Activated CD4-positive, alpha-beta T cell treated with anti-CD3 and anti-CD28 coated beads, Interleukin-2, amount 10 ng/mL, durations not matched to agents 7 days and 5 days (primary cell): ENCODE data around the gene THOC5. TPM values are rescaled to one million over a fixed set of nuclear protein-coding genes. Genes with fewer than 3 reads are reported as not detected.
"Not testable (repeated sequence)": the region's sequence is repeated elsewhere in the genome, so short reads cannot be mapped to it uniquely, and the experiment has no call there.

Experiments
- CTCF ChIA-PET: fragments of 350-600 bp; sonication (Branson Sonifier 250); formaldehyde crosslinking; loops from one replicate; lab custom pipeline; 2021; ENCODE audit warnings: antibody characterized with exemption; lab: Charles Lee
- POLR2A ChIA-PET: fragments of 350-600 bp; sonication (Branson Sonifier 250); formaldehyde crosslinking; loops from one replicate; lab custom pipeline; 2021; ENCODE audit warnings: antibody characterized with exemption; lab: Charles Lee
- DNase-seq: peaks from one replicate; pipeline ENCODE4 v3.0.0-alpha.2; 2020
- H3K27ac Mint-ChIP-seq: one replicate; pipeline ENCODE4 v1.8.0; 2021; ENCODE audit warnings: mild to moderate bottlenecking, moderate library complexity, mixed read lengths
- H3K27me3 Mint-ChIP-seq: one replicate; pipeline ENCODE4 v1.8.0; 2021; ENCODE audit warnings: mixed read lengths
- H3K36me3 Mint-ChIP-seq: one replicate; pipeline ENCODE4 v1.8.0; 2021; ENCODE audit warnings: low read depth, mixed read lengths
- H3K4me1 Mint-ChIP-seq: one replicate; pipeline ENCODE4 v1.8.0; 2021; ENCODE audit warnings: mixed read lengths
- H3K4me3 Mint-ChIP-seq: one replicate; pipeline ENCODE4 v1.8.0; 2021; ENCODE audit warnings: mild to moderate bottlenecking, moderate library complexity, mixed read lengths
- H3K9me3 Mint-ChIP-seq: one replicate; pipeline ENCODE4 v1.8.0; 2021; ENCODE audit warnings: mixed read lengths
- total RNA-seq, 2 experiments: library from RNA; stranded (reverse); gene quantifications; one replicate each; pipeline ENCODE4 v1.2.3, GENCODE V29; 2021

The THOC5 gene
- total RNA-seq, 2 experiments from 2014 or later: 48.6 to 61.5 TPM

DNA sequence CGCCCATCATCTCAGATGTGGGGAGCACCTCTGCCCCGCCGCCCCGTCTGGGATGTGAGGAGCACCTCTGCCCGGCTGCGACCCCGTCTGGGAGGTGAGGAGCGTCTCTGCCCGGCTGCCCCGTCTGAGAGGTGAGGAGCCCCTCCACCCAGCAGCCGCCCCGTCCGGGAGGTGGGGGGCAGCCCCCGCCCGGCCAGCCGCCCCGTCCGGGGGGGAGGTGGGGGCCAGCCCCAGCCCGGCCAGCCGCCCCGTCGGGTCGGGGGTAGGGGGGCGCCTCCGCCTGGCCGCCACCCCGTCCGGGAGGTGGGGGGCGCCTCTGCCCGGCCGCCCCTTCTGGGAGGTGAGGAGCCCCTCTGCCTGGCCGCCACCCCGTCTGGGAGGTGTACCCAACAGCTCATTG, 1.2 kb downstream of the THOC5 start:
- H3K27me3 Mint-ChIP-seq, CTCF ChIA-PET, POLR2A ChIA-PET, DNase-seq, H3K9me3 Mint-ChIP-seq: not testable (repeated sequence)
- Mint-ChIP-seq H3K27ac (peak overlapping the region; percentile 92), H3K4me3 (peak overlapping the region; percentile 95), H3K4me1 (peaks cover 33% of the 10 kb centered on the region), H3K36me3 (peaks cover 39% of the 10 kb centered on the region)

DNA sequence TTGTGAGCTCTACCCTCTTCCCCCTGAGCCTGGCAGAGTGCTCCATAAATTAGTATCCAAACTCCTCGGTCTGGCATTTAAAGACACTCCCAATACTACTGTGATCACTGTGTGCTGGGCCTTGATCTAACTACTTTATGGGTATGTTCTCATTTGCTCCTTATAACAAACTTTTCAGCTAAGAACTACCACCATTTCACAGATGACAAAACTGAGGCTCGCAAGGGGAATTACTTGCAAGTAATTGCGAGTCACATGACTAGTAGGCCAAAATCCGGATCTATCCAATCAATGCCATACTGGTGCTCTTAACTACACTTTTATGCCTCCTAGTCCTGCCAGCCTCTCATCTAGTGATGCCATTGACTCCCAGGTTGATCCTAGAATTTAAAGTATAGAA, 3.6 kb downstream of the THOC5 start:
- no peaks in the 10 kb centered on the region for H3K9me3 Mint-ChIP-seq
- no peak overlapping the region for H3K4me3 Mint-ChIP-seq
- peaks cover 32% of the 10 kb centered on the region for H3K4me1 Mint-ChIP-seq
- peaks cover 34% of the 10 kb centered on the region for H3K36me3 Mint-ChIP-seq
- ChIA-PET POLR2A (no interaction called here), CTCF (no interaction called here)
- no peak for DNase-seq
- H3K27ac Mint-ChIP-seq: no peak overlapping the region
- no peaks in the 10 kb centered on the region for H3K27me3 Mint-ChIP-seq

GRCh38 chr22:29545045-29545444, 8.5 kb downstream of the THOC5 start:
- H3K27me3 Mint-ChIP-seq, POLR2A ChIA-PET, H3K4me3 Mint-ChIP-seq, DNase-seq, H3K9me3 Mint-ChIP-seq, CTCF ChIA-PET, H3K27ac Mint-ChIP-seq: not testable (repeated sequence)
- peaks cover 12% of the 10 kb centered on the region for H3K4me1 Mint-ChIP-seq
- peaks cover 53% of the 10 kb centered on the region for H3K36me3 Mint-ChIP-seq

DNA sequence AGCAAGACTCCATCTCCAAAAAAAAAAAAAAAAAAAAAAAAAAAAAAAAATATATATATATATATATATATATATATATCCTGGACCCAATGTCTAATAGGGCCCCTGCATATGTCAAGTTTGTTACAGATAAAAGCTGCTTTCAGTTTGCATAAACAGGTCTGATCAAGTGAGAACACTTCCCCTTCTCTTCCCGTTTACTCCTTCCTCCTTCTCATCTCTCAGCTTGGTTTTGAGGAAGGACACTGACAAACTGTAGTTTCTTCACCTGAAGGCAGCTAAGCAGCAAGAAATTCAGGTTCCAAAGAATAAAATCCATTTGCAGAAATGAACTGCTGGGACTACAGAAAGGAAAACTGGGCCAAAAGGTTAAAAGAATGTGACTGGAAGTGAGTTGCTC, 11.7 kb downstream of the THOC5 start:
- DNase-seq: no peak
- no peak overlapping the region for H3K4me3 Mint-ChIP-seq
- CTCF ChIA-PET: interaction anchor here (1.7 to 2.0 kb wide), 2 partner anchors 12 to 29 kb away, joined by 4 to 5 read pairs; partner anchors contain the start of gene THOC5
- H3K27me3 Mint-ChIP-seq: no peaks in the 10 kb centered on the region
- peaks cover 44% of the 10 kb centered on the region for H3K36me3 Mint-ChIP-seq
- POLR2A ChIA-PET: no interaction called here
- H3K27ac Mint-ChIP-seq: no peak overlapping the region
- peaks cover 2% of the 10 kb centered on the region for H3K4me1 Mint-ChIP-seq
- no peaks in the 10 kb centered on the region for H3K9me3 Mint-ChIP-seq

GRCh38 chr22:29539105-29539504, 14.5 kb downstream of the THOC5 start:
- POLR2A ChIA-PET: no interaction called here
- CTCF ChIA-PET: interaction anchor here (0.6 to 1.0 kb wide), 2 partner anchors 14 to 222 kb away, joined by 3 to 4 read pairs; no protein-coding TSS in a partner anchor
- peaks cover 54% of the 10 kb centered on the region for H3K36me3 Mint-ChIP-seq

DNA sequence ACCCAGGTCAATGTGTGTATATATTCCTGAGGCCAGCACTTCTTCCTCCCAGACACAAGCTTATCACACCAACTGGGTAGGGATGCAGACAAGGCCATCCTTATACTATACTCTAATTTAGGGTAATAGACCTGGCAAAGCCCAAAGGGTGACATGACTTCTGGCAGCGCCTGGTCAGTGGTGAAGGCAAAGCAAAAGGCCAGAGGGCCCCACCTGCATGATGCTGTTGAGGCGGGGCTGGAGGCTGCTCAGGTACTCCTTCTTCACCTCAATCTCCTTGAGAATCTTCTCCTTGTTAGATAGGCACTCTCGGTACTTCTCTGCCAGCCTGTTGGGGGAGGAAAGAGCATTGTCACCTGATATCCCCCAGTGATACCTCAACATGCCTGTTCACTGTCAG, 17.1 kb downstream of the THOC5 start:
- Mint-ChIP-seq H3K4me3 (no peak overlapping the region), H3K27me3 (no peaks in the 10 kb centered on the region), H3K9me3 (peaks cover 3% of the 10 kb centered on the region), H3K27ac (no peak overlapping the region), H3K36me3 (peaks cover 54% of the 10 kb centered on the region), H3K4me1 (no peaks in the 10 kb centered on the region)
- POLR2A ChIA-PET: no interaction called here
- CTCF ChIA-PET: no interaction called here
- DNase-seq: no peak

More at GRCh38 chr22:29539105-29539504, 14.5 kb downstream of the THOC5 start:
- Mint-ChIP-seq H3K4me1 (peaks cover 2% of the 10 kb centered on the region), H3K4me3 (no peak overlapping the region), H3K27me3 (no peaks in the 10 kb centered on the region), H3K9me3 (no peaks in the 10 kb centered on the region), H3K27ac (no peak overlapping the region)
- no peak for DNase-seq

GRCh38 chr22:29531419-29531818, 22.1 kb downstream of the THOC5 start:
- Mint-ChIP-seq H3K4me3 (no peak overlapping the region), H3K9me3 (peaks cover 3% of the 10 kb centered on the region), H3K27ac (no peak overlapping the region), H3K27me3 (no peaks in the 10 kb centered on the region), H3K4me1 (no peaks in the 10 kb centered on the region), H3K36me3 (peaks cover 51% of the 10 kb centered on the region)
- CTCF ChIA-PET: no interaction called here
- no peak for DNase-seq
- POLR2A ChIA-PET: no interaction called here

DNA sequence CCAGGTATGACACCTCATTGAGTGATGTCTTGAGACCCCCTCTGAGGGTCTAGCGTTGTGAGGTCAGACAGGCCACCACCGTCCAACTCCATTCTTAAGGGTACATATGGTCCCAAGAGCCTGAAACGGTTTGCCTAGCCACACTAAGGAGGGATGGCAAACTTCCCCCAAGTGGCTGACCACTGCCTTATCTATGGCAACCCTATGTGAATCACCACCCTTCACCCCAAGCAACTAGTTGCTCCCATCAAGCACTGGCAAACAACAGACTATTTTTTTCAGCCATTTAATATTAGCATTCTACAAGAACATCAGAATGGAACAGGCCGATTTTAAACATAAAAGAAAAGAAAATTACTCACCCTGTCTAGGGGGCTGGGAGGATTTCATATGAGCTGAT, 22.8 kb downstream of the THOC5 start:
- no peak for DNase-seq
- Mint-ChIP-seq H3K9me3 (peaks cover 3% of the 10 kb centered on the region), H3K4me1 (no peaks in the 10 kb centered on the region), H3K27ac (no peak overlapping the region), H3K27me3 (no peaks in the 10 kb centered on the region), H3K4me3 (no peak overlapping the region), H3K36me3 (peaks cover 49% of the 10 kb centered on the region)
- ChIA-PET POLR2A (no interaction called here), CTCF (no interaction called here)

DNA sequence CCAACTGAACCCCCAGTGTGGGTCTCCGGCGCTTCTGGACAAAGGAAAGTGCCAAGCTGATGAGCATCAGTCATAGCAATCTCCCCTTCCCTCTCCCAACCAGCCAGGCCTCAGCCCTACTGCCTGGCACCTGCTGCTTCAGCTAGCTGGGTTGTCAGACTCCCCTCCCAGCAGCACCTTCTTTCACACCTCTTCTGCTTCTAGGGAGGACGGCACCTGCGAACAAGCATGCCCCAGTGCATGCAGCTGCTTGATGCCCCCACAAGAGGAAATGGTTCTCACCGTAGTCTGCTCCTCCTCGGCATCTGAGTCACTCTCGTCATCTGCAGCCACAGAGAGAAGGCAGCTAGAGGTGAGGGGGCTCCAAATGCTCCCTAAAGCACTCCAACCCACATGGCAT, 25.4 kb downstream of the THOC5 start:
- no peaks in the 10 kb centered on the region for H3K27me3 Mint-ChIP-seq
- H3K36me3 Mint-ChIP-seq: peaks cover 42% of the 10 kb centered on the region
- no peak for DNase-seq
- no peak overlapping the region for H3K27ac Mint-ChIP-seq
- H3K4me3 Mint-ChIP-seq: no peak overlapping the region
- CTCF ChIA-PET: interaction anchor here (2.2 kb wide), 1 partner anchor 8 kb away, joined by 10 read pairs; no protein-coding TSS in a partner anchor
- no peaks in the 10 kb centered on the region for H3K9me3 Mint-ChIP-seq
- H3K4me1 Mint-ChIP-seq: no peaks in the 10 kb centered on the region
- POLR2A ChIA-PET: no interaction called here

- Mint-ChIP-seq H3K4me1 (no peaks in the 10 kb centered on the region), H3K27me3 (no peaks in the 10 kb centered on the region), H3K27ac (no peak overlapping the region), H3K4me3 (no peak overlapping the region), H3K36me3 (peaks cover 47% of the 10 kb centered on the region), H3K9me3 (no peaks in the 10 kb centered on the region)
- DNase-seq: peak; percentile 35
- CTCF ChIA-PET: interaction anchor here (0.6 to 2.8 kb wide), 6 partner anchors 14 to 165 kb away, joined by 3 to 6 read pairs (median 4); no protein-coding TSS in a partner anchor
- POLR2A ChIA-PET: no interaction called here
Observed at GRCh38 chr22:29524442-29525191, 28.9 kb downstream of the THOC5 start.

DNA sequence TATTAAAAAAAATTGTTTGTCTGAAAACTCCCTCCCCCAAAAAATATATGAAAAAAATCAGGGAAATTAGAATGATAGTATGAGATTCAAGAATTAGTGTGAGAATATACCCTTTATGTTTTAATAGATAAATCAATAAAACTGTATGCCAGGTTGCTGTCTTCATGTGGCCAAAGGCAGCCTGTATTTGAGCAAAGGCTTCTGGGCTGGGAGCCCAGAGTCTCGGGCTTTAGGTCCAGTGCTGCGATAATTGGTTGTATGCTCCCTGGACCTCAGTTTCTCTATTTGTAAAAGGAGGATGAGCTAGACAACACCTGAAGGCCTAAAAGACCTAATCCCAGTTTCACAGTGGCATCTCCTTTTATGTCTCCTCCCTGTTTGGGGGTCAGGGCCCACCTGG, 29.8 kb downstream of the THOC5 start:
- Mint-ChIP-seq H3K4me3 (no peak overlapping the region), H3K27me3 (no peaks in the 10 kb centered on the region), H3K4me1 (no peaks in the 10 kb centered on the region), H3K36me3 (peaks cover 49% of the 10 kb centered on the region), H3K9me3 (no peaks in the 10 kb centered on the region), H3K27ac (no peak overlapping the region)
- no peak for DNase-seq
- POLR2A ChIA-PET: no interaction called here
- CTCF ChIA-PET: interaction anchor here (0.8 to 2.8 kb wide), 2 partner anchors 13 to 129 kb away, joined by 3 to 5 read pairs; no protein-coding TSS in a partner anchor

- CTCF ChIA-PET: no interaction called here
Observed at GRCh38 chr22:29521526-29521925, 32.0 kb downstream of the THOC5 start.

GRCh38 chr22:29520851-29521250, 32.7 kb downstream of the THOC5 start:
- ChIA-PET POLR2A (no interaction called here), CTCF (interaction anchor here (0.8 to 2.1 kb wide), 2 partner anchors 9 kb away, joined by 3 to 10 read pairs; no protein-coding TSS in a partner anchor)
- no peaks in the 10 kb centered on the region for H3K4me1 Mint-ChIP-seq
- no peak overlapping the region for H3K4me3 Mint-ChIP-seq
- no peaks in the 10 kb centered on the region for H3K27me3 Mint-ChIP-seq
- H3K9me3 Mint-ChIP-seq: no peaks in the 10 kb centered on the region
- peak overlapping the region; percentile 6 for H3K27ac Mint-ChIP-seq
- DNase-seq: no peak
- peaks cover 45% of the 10 kb centered on the region for H3K36me3 Mint-ChIP-seq

More at GRCh38 chr22:29521526-29521925, 32.0 kb downstream of the THOC5 start:
- H3K27ac Mint-ChIP-seq: no peak overlapping the region
- no peak overlapping the region for H3K4me3 Mint-ChIP-seq
- peaks cover 46% of the 10 kb centered on the region for H3K36me3 Mint-ChIP-seq
- H3K9me3 Mint-ChIP-seq: no peaks in the 10 kb centered on the region
- no peaks in the 10 kb centered on the region for H3K4me1 Mint-ChIP-seq
- no peaks in the 10 kb centered on the region for H3K27me3 Mint-ChIP-seq
- POLR2A ChIA-PET: no interaction called here
- DNase-seq: no peak
